HG03039 (cell line): Measurements from ENCODE around the gene TRIM37.
"Not testable (repeated sequence)": the region's sequence is repeated elsewhere in the genome, so short reads cannot be mapped to it uniquely, and the experiment has no call there.

Experiments
- ATAC-seq: cut with Tn5 transposase; IDR thresholded peaks from one replicate; pipeline ENCODE4 v1.9.1; 2021; ENCODE audit warnings: mild to moderate bottlenecking, moderate library complexity; ENCODE audit not compliant: unreplicated experiment

Gene TRIM37, protein sequence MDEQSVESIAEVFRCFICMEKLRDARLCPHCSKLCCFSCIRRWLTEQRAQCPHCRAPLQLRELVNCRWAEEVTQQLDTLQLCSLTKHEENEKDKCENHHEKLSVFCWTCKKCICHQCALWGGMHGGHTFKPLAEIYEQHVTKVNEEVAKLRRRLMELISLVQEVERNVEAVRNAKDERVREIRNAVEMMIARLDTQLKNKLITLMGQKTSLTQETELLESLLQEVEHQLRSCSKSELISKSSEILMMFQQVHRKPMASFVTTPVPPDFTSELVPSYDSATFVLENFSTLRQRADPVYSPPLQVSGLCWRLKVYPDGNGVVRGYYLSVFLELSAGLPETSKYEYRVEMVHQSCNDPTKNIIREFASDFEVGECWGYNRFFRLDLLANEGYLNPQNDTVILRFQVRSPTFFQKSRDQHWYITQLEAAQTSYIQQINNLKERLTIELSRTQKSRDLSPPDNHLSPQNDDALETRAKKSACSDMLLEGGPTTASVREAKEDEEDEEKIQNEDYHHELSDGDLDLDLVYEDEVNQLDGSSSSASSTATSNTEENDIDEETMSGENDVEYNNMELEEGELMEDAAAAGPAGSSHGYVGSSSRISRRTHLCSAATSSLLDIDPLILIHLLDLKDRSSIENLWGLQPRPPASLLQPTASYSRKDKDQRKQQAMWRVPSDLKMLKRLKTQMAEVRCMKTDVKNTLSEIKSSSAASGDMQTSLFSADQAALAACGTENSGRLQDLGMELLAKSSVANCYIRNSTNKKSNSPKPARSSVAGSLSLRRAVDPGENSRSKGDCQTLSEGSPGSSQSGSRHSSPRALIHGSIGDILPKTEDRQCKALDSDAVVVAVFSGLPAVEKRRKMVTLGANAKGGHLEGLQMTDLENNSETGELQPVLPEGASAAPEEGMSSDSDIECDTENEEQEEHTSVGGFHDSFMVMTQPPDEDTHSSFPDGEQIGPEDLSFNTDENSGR

DNA sequence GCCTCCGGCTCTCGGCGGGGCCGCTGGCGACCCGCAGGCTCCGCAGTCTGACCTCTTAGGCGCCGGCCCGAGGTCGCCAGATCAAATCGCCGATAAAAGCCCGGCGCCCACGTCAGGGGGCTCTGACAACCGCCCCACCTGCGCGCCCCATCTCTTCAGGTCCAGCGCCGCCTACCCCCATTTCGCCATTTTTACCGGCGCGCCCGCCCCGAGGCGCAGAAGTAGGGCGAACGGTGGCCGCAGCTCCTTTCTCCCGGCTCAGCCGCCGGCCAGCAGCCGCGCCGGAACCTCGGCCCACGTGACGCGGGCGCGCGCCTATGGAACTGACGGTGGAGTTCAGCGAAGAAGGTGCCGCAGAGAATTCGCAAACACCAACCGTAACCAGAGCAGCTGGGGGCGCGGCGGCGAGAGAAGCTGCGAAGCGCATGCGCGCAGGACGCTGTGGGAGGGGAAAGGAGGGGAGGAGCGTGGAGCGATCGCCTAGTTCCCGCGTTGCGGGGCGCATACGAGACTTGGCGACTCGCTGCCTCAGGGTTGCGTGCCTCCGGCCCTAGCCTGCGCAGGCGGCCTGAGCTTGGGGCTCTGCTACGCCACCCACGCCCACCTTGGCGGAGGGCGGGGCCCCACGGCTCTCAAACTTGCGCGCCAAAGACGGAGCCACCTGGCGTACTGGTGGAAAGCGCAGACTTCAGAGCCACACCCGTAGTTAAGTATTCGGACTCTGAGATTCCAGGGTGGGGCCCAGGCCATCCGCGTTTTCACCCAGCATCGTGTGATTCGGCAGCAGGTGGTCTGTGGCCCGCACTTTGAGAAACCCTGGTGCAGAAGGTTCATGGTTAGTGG is at the start of gene TRIM37:
Gene TRIM37 (minus strand): TSS at position 418 of the 843 bp plus-strand sequence. CDS start 419 bp downstream, outside the sequence.
- ATAC-seq: peak; percentile 93

DNA sequence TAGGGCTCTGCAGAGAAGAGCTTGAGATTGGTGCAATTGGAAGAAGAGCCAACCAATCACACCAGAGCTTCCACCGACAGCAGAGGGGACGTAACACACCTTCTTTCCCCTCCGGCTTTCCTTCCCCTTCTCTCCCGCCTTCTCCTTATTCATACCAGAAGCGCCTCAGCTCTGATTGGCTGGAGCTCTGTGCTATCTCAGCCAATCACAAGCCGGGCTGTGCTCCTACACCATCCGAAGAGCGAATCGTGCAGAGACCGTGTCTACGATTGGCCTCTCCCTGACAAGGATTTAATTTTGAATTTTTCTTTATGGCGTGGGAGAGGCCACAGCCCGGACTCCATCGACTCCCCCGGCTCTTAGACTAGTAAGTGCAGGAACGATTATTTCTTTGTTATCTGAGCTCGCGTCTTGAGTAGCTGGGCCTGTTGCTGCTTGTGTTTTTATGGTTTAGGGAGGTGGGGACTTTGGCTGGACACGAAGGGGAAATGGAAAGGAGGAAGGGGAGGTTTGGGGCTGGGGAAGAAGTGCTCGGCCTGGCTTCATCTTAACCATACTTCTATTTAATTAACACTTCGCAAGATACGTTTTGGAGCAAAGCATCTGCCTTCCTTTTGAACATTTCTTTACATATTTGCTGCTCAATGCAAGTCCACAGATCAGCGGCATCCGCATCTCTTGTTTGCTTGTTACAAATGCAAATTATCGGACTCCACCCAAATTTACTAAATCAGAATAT is 48.9 kb upstream of the TRIM37 start, which contains the start of gene PRR11:
Gene PRR11 (plus strand): TSS at position 308 of the 739 bp plus-strand sequence. CDS start 14,007 bp downstream, outside the sequence.
- peak; percentile 90 for ATAC-seq

DNA sequence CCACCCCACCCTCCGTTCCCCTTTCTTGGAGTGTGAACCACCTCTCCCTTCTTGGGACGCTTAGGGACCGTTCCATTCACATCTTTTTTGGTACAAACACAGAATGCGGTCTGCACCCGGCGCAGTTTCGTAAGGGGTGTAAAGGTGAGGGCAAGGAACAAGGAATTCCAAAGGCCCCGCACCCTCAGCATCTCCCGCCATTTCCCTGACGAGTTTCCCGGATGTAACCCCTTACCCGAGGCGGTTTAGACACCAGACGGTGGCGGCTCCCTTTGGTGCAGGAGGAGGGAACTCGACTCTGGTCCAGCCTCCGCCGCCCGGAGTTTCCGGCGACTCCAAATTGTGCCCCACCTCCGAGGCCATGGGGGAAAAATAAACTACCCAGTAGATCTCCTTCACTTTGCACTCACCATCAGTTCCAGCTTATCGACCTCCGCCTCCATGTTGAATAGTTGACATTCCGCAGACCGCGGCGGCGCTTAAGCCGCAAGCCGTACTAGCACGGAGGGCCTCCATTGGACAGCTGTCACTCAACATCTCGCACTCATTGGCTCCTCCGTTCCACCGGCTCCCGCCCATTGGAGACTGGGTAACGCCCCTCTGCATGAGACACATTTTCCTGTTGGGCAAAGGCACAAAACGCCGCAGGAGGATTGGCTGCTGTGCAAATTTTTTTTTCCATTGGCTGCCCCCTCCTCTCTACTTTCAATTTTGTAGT is 48.2 kb upstream of the TRIM37 start, which contains the start of gene SKA2:
Gene SKA2 (minus strand): TSS at position 466 of the 718 bp plus-strand sequence. CDS start 23 bp downstream, at position 443.
- peak; percentile 76 for ATAC-seq

DNA sequence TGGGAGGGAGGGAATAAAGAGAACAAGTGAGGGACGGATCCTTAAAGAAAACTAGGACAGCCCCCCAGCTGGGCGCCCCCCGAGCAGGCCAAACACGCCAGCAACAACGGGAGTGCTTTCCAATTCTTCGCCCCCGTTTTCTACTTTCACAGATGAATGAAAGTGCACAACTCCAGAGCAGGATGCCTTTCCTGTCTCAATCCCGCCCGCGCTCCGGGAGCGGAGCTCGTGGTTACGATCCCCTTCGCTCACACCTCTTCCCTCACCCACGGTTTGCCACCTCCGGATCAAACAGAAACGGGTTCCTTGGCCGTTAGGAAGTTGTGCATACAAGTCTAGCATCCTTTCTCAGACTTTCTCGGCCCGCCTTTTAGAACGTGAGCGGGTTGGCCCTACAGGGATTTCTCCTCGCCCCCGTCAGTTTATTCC is 47.6 kb upstream of the TRIM37 start:
- ATAC-seq: no peak

DNA sequence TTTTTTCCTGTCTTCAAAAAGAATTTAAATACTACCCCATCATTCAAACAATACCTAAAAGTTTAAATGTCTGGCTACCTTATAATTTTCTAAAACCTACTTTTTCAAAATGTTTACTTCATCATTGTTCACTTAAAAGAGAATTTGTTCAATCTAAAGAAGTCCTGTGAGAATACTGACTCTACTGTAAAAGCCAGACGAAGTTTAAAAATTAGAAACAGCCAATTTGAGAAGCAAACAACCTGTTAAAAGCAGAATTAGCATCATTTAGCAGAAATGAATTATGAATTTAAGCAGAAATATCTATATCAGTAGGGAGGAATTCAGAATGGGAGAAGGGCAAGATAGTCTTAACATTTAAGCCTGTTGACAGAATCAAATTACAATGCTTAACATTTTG is 46.2 kb upstream of the TRIM37 start:
- no peak for ATAC-seq

DNA sequence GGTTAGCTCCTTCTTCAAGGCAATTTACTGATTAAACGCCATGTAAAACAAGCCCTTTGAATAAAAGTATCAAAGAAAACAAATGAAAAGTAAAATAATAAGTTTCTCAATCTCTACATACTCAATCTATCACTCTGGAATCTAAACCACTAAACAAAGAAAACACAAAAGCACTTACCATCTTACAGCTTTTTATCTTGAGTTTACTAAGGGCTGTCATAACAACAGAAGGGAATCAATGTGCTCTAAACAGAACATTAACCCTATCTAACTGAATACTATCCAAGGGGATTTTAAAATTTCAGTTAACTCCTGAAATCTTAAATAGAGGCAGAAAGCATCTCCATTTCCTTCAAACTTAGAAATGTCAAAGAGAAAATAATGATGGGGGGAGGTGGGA is 44.9 kb upstream of the TRIM37 start:
- no peak for ATAC-seq

DNA sequence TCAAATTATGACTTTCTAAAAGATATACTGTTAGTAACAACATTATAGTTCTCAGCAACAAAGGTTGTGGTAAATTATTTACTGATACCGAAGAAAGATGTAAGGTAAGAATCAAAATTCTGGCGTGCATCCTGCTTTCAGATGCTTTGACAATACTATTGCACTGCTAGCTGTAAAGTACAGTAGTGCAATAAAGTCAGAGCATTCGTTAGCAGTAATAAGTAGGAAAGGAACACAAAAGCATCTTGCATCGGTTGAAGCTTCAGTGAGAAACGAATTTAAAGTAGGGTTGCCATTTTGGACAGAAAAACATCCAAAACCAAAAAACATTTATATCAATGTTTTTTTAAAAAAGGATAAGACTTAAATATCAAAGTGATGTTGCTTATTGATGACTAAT is 44.3 kb upstream of the TRIM37 start:
- ATAC-seq: no peak

DNA sequence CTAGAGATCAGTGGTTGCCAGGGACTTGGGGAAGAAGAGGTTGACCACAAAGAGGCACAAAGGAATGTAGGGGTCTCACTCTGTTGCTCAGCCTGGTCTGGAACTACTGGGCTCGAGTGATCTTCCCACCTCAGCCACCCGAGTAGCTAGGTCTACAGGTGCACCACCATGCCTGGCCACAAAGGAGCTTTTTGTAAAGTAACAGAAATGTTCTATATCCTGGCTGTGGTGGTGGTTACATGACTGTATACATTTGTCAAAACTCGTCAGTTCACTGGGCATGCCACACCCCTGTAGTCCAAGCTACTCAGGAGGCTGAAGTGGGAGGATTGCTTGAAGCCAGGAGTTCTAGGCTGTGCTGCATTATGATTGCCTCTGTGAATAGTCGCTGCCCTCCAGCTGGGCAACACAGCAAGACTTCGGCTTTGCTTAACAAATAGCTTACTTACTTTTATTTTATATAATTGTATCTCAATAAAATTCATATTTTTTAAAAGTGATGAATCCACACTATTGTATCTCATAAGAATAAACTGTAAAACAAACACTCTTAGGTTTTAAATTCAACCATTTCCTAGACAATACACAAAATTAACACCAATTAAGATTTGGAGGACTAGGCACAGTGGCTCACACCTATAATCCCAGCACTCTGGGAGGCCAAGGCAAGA is 43.3 kb upstream of the TRIM37 start:
- ATAC-seq: no peak

DNA sequence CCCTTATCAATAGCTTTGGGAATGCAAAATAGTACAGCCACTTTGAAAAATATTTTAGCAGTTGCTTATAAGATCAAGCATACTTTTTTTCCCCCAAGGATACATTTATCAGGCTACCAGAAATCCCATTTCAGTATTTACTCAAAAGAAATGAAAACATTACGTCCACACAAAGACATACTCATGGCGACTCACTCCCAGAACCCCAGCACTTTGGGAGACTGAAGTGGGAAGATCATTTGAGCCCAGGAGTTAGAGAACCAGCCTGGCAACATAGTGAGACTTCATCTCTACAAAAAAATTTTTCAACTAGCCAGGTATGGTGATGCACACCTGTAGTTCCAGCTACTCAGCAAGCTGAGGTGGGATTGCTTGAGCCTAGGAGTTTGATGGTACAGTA is 42.4 kb upstream of the TRIM37 start:
- ATAC-seq: no peak

DNA sequence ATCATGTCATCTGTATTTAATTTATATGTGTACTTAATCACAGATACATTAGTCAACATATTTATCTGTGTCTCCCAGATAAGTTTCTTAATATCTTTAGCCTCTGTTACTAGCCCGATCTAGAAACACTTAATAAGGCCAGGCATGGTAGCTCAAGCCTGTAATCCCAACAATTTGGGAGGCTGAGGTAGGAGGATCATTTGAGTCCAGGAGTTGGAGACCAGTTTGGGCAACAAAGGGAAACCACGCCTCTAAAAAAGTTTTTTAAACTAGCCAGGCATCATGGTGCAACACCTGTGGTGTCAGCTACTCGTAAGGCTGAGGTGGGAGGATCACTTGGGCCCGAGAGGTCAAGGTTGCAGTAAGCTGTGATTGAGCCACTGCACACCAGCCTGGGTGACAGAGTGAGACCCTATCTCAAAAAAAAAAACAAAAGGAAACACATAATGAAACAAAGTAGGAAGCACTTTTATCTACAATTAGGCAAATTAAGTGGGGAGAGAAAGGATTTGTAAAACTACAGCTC is 39.0 kb upstream of the TRIM37 start:
- ATAC-seq: no peak

DNA sequence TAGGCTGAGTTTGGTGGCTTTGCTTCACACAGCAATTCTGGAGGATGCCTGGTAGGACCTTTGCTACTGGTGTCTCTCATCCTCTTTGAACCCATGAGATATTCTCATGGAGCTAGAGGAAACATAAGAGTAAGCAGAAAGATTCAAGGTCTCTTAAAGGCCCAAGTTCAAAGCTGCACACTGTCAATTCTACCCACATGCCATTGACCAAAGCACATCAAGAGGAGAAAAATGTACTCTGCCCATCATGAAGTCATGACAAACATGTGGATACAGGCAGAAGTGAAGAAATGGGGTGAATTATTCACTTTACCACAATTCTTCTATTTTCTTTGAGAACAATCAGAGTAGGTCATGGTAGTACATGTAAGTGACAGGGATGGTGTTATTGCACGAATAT is 35.2 kb upstream of the TRIM37 start:
- no peak for ATAC-seq

DNA sequence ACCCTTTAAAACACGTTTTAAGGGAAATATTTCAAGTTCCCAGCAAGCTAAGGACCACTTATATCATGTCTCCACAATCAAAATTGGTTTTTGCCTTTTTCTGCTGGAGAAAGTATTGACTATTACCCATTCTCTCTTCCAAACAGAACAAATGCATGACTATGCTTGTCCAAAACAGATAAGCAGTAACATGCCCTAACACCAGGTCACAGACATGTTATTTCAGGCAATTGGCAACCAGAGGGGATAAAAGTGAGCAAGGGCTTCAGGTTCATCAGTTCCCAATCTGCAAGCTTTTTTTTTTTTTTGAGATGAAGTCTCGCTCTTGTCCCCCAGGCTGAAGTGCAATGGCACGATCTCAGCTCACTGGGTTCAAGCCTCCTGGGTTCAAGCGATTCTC is 33.3 kb upstream of the TRIM37 start:
- ATAC-seq: no peak

DNA sequence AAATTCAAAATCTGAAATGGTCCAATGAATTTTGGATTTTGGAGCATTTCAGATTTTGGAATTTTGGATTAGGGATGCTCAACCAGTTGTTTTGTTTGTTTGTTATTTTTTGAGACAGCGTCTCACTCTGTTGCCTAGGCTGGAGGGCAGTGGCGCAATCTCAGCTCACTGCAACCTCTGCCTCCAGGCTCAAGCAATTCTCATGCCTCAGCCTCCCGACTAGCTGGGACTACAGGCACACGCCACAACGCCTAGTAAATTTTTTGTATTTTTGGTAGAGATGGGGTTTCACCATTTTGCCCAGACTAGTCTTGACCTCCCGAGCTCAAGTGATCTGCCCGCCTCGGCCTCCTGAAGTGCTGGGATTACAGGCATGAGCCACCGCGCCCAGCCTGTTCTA is 31.7 kb upstream of the TRIM37 start:
- ATAC-seq: not testable (repeated sequence)

DNA sequence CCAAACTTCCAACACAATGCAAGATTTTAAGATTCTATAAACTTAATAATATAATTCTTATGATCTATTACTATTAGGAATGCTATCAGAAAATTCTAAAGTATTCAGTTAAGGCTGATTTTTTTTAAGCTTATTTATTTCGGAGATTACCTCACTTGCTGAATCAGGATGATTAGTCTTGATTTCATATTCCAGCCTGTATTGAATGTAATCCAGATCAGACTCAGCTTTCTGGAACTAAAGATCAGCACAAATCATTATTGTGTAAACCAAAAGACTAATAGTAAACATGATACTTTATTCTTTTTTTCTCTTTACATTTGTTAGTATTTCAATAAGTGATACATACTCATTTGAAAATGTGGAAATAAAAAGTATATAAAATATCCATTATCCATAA is 24.5 kb upstream of the TRIM37 start:
- no peak for ATAC-seq

DNA sequence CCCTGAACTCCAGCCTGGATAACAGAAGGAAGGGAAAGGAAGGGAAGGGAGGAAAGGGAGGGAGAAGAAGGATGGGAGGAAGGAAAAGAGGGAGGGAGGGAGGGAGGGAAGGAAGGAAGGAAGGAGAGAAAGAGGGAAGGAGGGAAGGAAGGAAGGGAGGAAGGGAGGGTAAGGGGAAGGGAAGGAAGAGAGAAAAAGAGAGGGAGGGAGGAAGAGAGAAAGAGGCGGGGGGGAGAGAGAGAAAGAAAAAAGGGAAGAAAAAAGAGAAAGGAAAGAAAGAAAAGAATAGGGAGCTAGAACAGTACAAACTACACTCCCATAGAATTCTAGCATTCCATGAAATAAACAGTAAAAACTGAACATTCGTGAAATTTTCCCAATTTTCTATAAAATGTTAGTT is 23.1 kb upstream of the TRIM37 start:
- ATAC-seq: no peak

DNA sequence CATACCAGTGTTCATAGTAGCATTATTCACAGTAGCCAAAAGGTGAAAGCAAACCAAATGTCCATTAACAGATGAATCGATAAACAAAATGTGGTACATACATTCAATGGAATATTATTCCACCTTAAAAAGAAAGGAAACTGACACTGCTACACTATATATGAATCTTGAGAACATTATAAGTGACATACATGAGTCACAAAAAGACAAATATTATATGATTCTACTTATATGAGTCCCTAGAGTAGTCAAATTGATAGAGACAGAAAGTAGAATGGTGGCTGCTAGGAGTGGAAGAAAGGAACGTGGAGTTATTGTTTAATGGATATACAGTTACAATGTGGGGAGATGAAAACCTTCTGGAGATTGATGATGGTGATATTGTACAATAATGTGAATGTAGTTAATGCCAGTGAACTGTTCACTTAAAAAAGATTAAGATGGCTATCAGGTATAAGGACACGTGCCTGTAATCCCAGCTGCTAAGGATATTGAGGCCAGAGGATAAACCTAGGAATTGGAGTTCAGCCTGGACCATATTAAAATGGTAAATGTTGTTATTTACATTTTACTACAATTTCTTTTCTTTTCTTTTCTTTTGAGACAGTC is 20.2 kb upstream of the TRIM37 start:
- no peak for ATAC-seq

DNA sequence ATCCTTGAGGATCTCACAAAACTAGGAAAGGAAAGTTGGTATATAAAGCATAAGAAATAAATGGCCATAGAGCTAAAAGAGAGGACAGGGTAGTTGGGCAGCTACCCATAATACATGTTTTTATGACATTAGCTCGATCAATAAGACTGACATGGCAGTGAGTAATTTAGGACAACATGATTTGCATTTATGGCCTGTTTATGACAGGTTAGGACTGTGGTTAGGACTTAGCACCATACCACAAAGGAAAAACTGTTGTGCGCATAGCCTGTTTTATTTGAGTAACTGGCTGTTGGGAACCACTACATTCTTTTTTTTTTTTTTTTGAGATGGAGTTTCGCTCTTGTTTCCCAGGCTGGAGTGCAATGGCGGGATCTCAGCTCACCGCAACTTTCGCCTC is 18.0 kb upstream of the TRIM37 start:
- no peak for ATAC-seq

DNA sequence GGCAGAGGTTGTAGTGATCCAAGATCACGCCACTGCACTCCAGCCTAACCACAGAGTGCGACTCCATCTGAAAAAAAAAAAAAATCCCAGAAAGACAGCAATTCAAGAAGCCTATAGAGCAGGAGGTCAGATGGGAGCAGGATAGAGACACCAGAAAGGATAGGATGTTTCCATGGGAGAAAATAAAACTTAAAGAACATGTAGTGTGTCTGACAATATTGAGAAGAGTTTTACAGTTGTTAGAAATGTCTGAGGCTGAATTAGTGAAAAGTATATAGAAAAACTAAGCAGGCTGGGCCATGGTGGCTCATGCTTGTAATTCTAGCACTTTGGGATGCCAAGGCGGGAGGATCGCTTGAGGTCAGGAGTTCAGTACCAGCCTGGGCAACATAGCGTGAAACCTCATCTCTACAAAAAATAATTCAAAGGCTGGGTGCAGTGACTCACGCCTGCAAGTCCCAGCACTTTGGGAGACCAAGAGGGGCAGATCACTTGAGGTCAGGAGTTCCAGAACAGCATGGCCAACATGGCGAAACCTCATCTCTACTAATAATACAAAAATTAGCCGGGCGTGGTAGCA is 15.3 kb upstream of the TRIM37 start:
- ATAC-seq: no peak
